CD8-positive, alpha-beta memory T cell (primary cell): ENCODE results near the gene MYMK. TPM values are rescaled to one million over a fixed set of nuclear protein-coding genes. Genes with fewer than 3 reads are reported as not detected.

Experiments
- CTCF ChIA-PET: fragments of 350-600 bp; sonication (Branson Sonifier 250); formaldehyde crosslinking; loops from one replicate; lab custom pipeline; 2021; ENCODE audit warnings: antibody characterized with exemption; lab: Charles Lee
- POLR2A ChIA-PET: fragments of 350-600 bp; sonication (Branson Sonifier 250); formaldehyde crosslinking; loops from one replicate; lab custom pipeline; 2021; ENCODE audit warnings: antibody characterized with exemption; lab: Charles Lee
- DNase-seq, 5 donors: peaks; one replicate each; pipeline versions ENCODE4 v3.0.0 to v3.0.0-alpha.2; 2020 to 2022; ENCODE audit warnings: mixed read lengths in 1 of 5
- H3K27ac ChIP-seq: one replicate; pipeline ENCODE4 v1.7.0; 2013; ENCODE audit warnings: low read depth, mild to moderate bottlenecking, low read length, moderate library complexity
- H3K27me3 ChIP-seq: 2 replicates; pipeline ENCODE4 v1.7.0; 2013; ENCODE audit warnings: low read length, mild to moderate bottlenecking; ENCODE audit not compliant: insufficient read depth, poor library complexity, severe bottlenecking
- H3K36me3 ChIP-seq: 2 replicates; pipeline ENCODE4 v1.7.0; 2013; ENCODE audit warnings: mild to moderate bottlenecking, low read length, moderate library complexity; ENCODE audit not compliant: insufficient read depth
- H3K4me1 ChIP-seq: 2 replicates; pipeline ENCODE4 v1.7.0; 2013; ENCODE audit warnings: mild to moderate bottlenecking, low read length, moderate library complexity; ENCODE audit not compliant: insufficient read depth
- H3K4me3 ChIP-seq: 2 replicates; pipeline ENCODE4 v1.7.0; 2013; ENCODE audit warnings: mild to moderate bottlenecking, low read length
- H3K9me3 ChIP-seq: 2 replicates; pipeline ENCODE4 v1.7.0; 2013; ENCODE audit warnings: mild to moderate bottlenecking, low read length
- H3K27ac Mint-ChIP-seq, 8 donors: one replicate each; pipeline ENCODE4 v1.8.0; 2020 to 2021; ENCODE audit warnings: mixed read lengths in 8 of 8, mild to moderate bottlenecking in 6 of 8, inconsistent platforms in 3 of 8, moderate library complexity in 3 of 8
- H3K27me3 Mint-ChIP-seq, 2 donors: one replicate each; pipeline ENCODE4 v1.8.0; 2020 to 2021; ENCODE audit warnings: mixed read lengths in 2 of 2, mild to moderate bottlenecking in 1 of 2, moderate library complexity in 1 of 2
- H3K36me3 Mint-ChIP-seq, 3 donors: one replicate each; pipeline ENCODE4 v1.8.0; 2020 to 2021; ENCODE audit warnings: mixed read lengths in 3 of 3, inconsistent platforms in 1 of 3, mild to moderate bottlenecking in 1 of 3
- H3K4me1 Mint-ChIP-seq, 3 donors: one replicate each; pipeline ENCODE4 v1.8.0; 2020 to 2021; ENCODE audit warnings: mixed read lengths in 3 of 3, inconsistent platforms in 1 of 3, mild to moderate bottlenecking in 1 of 3
- H3K4me3 Mint-ChIP-seq, 7 donors: one replicate each; pipeline ENCODE4 v1.8.0; 2020 to 2021; ENCODE audit warnings: mixed read lengths in 7 of 7, mild to moderate bottlenecking in 6 of 7, moderate library complexity in 4 of 7, inconsistent platforms in 2 of 7
- H3K9me3 Mint-ChIP-seq, 5 donors: one replicate each; pipeline ENCODE4 v1.8.0; 2020 to 2022; ENCODE audit warnings: mixed read lengths in 5 of 5, mild to moderate bottlenecking in 3 of 5, moderate library complexity in 2 of 5, inconsistent platforms in 1 of 5
- polyA plus RNA-seq: library from polyadenylated mRNA; unstranded; fragments of 300-500 nt; fragmentation: Illumina TruSeq; gene quantifications from one replicate; pipeline ENCODE4 v1.2.3, GENCODE V29; 2021
- total RNA-seq, 2 experiments: library from RNA; stranded (reverse); gene quantifications; one replicate each; pipeline ENCODE4 v1.2.3, GENCODE V29; 2021

The MYMK gene
- total and polyA plus RNA-seq, 3 experiments from 2014 or later: not detected

DNA sequence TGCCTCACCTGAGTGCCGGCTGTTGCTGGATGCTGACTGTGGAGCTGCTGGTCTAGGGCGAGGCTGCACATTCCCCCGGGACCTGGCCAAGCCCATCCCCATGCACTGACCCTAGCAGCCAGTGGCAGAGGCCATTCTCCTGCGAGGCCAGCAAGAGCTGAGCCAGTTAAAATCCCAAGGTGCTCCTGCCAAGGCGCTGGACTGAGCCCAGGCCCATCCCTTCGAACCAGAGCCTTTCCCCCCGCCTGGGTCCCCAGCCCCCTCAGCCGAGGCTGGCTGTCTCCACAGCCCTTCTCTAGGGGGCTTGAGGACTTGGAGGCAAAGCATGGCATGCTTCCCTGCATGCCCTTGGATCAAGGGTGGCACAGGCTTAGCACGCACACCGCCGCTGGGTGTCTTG lies 11.3 kb upstream of the MYMK start:
- ChIA-PET CTCF (no interaction called here), POLR2A (no interaction called here)
- no peaks in the 10 kb centered on the region for H3K36me3 ChIP-seq
- H3K36me3 Mint-ChIP-seq: no peaks in the 10 kb centered on the region
- no peak for DNase-seq
- H3K4me3 Mint-ChIP-seq: no peak overlapping the region
- peaks cover 16% of the 10 kb centered on the region for H3K4me1 ChIP-seq
- peaks cover 0 to 12% (median 0%) of the 10 kb centered on the region in 3 donors for H3K4me1 Mint-ChIP-seq
- no peak overlapping the region for H3K27ac Mint-ChIP-seq
- peaks cover 9 to 23% of the 10 kb centered on the region in 2 donors for H3K27me3 Mint-ChIP-seq
- H3K9me3 ChIP-seq: no peaks in the 10 kb centered on the region
- H3K4me3 ChIP-seq: no peak overlapping the region
- no peaks in the 10 kb centered on the region for H3K27me3 ChIP-seq
- no peaks in the 10 kb centered on the region for H3K9me3 Mint-ChIP-seq
- H3K27ac ChIP-seq: no peak overlapping the region

DNA sequence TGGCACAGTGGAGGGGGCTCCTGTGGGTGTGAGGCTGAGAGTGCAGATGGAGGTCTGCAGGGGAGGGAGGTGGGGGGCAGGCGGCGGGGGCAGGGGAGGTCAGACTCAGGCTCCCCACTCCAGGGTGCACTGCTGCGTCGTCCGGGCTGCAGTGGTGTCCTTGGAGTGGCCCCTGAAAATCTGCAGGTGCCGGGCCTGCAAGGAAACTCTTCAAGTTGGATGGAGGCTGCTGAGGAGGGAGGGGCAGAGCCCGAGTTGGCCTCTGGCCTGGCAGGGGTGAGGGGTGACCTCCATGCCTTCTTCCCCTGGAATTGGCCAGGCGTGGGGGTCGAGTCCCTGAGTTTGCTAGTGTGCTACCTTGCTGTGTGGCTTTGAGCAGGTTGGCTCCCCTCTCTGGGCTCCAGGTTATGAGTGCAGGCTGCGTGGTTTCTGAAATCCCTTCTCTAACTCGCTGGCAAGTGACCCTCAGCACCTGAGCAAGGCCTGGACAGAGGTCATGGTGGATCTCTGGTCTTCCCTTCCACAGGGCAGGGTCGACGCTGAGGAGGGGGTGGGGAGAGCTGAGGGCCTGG lies 10.6 kb upstream of the MYMK start:
- Mint-ChIP-seq H3K9me3 (no peaks in the 10 kb centered on the region), H3K27me3 (peaks cover 9 to 23% of the 10 kb centered on the region in 2 donors)
- no peak overlapping the region for H3K27ac ChIP-seq

DNA sequence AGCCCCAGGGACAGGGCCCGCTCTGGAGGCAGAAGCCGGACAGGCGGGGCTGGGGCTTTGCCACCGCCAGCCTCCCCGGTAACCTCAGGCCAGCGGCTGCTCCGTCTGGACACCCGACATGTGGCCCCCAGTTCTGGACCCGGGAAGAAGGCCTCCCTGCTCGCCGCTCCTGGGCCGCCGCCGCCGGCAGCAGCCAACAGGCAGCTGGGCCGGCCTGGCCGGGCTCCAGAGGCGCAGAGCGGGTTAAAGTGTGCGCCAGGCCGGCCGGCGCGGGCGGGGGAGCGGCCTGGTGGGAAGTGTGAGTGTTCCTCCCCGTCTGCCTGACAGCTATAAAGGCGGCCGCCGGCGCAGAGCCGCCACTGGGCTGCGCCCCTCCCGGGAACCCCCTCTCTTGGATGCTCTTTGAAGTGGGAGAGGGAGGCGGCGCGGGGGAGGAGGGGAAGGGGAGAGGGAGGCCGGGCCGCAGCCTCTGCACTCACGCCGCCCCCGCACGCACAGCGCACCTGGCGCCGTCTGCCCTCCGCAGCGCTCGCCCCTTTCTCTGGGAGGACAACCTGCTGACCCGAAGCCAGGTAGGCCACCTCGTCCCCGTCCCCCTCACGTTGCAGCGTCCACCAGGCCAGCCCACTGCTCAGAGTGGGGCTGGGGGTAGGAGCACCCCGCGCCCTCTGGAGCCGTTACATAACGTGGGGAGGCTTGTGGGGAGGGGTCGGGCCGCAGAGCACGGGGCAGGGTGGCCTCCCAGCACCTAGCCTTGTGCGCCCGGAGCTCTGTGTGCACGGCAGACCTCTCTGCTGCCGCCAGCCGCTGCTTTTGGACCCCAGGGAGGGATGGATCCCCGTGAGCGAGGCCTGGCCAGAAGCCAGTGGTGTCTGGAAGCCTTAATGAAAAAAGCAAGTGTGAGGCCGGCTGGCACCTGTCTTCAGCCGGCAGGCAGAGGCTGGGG lies 9.9 kb upstream of the MYMK start, which contains the start of gene ADAMTSL2:
TSS of gene ADAMTSL2 (plus strand) at position 359 of the 946 bp plus-strand sequence. CDS start 2,009 bp downstream, outside the sequence.
- H3K9me3 Mint-ChIP-seq: no peaks in the 10 kb centered on the region
- H3K27ac ChIP-seq: no peak within 1 kb of the TSS
- H3K36me3 ChIP-seq: no peaks in the 10 kb centered on the region
- no peaks in the 10 kb centered on the region for H3K9me3 ChIP-seq
- H3K27me3 ChIP-seq: no peaks in the 10 kb centered on the region
- peaks cover 12 to 27% of the 10 kb centered on the region in 2 donors for H3K27me3 Mint-ChIP-seq
- ChIA-PET CTCF (no interaction called here), POLR2A (no interaction called here)
- peak in 1 of 5 donors; percentile 49 for DNase-seq
- no peak within 1 kb of the TSS for H3K4me3 Mint-ChIP-seq
- H3K4me3 ChIP-seq: no peak within 1 kb of the TSS
- peaks cover 0 to 12% (median 0%) of the 10 kb centered on the region in 3 donors for H3K4me1 Mint-ChIP-seq
- H3K27ac Mint-ChIP-seq: peak within 1 kb of the TSS in 1 of 8 donors; percentile 54
- H3K36me3 Mint-ChIP-seq: no peaks in the 10 kb centered on the region
- peaks cover 16% of the 10 kb centered on the region for H3K4me1 ChIP-seq

More for the DNA sequence above, 10.6 kb upstream of the MYMK start:
- Mint-ChIP-seq H3K27ac (no peak overlapping the region), H3K36me3 (no peaks in the 10 kb centered on the region), H3K4me1 (peaks cover 0 to 12% (median 0%) of the 10 kb centered on the region in 3 donors), H3K4me3 (no peak overlapping the region)
- H3K9me3 ChIP-seq: no peaks in the 10 kb centered on the region
- H3K4me1 ChIP-seq: peaks cover 16% of the 10 kb centered on the region
- CTCF ChIA-PET: no interaction called here
- no peak for DNase-seq
- H3K27me3 ChIP-seq: no peaks in the 10 kb centered on the region
- no peaks in the 10 kb centered on the region for H3K36me3 ChIP-seq
- H3K4me3 ChIP-seq: no peak overlapping the region
- POLR2A ChIA-PET: no interaction called here

DNA sequence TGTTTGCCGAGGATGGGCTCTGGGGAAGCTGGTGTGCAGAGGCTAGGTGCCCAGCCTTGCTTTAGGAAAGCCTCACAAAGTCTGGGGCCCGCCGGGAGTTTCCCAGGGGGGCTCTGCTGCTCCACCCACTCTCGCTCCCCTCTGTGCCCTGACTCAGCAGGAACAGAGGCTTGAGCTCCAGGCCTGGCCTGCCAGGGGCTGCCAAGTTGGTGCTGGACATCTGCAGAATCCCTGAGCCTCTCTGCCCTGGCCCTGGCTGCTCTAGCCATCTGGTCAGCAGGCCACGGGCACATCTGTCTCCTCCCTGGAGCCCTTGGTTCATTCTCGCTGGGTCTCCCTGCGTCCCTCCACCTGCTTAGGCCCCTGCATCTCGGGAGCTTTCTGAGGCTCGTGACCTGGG lies 9.1 kb upstream of the MYMK start:
- ChIA-PET POLR2A (no interaction called here), CTCF (no interaction called here)
- Mint-ChIP-seq H3K36me3 (no peaks in the 10 kb centered on the region), H3K4me1 (peaks cover 0 to 12% (median 0%) of the 10 kb centered on the region in 3 donors), H3K4me3 (no peak overlapping the region), H3K27me3 (peaks cover 13 to 25% of the 10 kb centered on the region in 2 donors), H3K27ac (no peak overlapping the region), H3K9me3 (no peaks in the 10 kb centered on the region)
- no peaks in the 10 kb centered on the region for H3K9me3 ChIP-seq
- peaks cover 16% of the 10 kb centered on the region for H3K4me1 ChIP-seq
- DNase-seq: no peak
- H3K27me3 ChIP-seq: no peaks in the 10 kb centered on the region
- no peak overlapping the region for H3K4me3 ChIP-seq
- no peak overlapping the region for H3K27ac ChIP-seq
- no peaks in the 10 kb centered on the region for H3K36me3 ChIP-seq

DNA sequence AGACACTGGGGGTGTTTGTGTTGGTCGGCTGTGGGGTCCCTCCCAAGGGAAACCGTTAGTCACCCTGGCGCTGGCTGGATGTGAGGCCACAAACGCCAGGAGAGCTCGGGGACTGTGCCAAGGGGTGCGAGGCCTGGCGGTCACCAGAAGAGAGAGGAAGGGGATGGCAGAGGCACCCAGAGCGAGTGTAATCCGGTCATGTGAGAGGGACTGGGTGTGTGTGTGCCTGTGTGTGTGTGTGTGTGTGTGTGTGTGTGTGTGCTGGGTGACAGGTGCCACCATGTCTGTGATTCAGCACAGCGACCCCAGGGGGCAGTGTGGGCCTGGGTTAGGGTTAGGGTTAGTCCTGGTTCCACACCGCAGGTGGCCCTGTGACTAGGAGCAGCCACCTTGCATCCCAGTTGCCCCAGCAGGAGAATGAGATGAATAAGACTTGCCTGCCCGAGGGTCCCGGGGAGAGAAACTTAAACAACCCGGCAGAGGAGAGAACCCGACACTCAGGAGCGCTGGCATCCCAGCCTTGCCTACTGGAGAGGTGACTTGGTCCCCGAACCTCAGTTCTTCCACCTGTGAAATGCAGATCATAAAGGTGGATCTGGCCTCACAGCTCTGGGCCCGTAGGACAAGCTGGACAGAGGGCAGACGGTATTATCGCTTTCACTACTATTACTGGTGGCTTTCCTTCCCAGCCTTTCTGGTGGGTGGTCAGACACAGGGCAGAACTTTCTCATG lies 8.3 kb upstream of the MYMK start:
- no peak overlapping the region for H3K4me3 Mint-ChIP-seq
- Histone ChIP-seq H3K36me3 (no peaks in the 10 kb centered on the region), H3K9me3 (no peaks in the 10 kb centered on the region), H3K4me1 (peaks cover 16% of the 10 kb centered on the region), H3K4me3 (no peak overlapping the region), H3K27ac (no peak overlapping the region), H3K27me3 (no peaks in the 10 kb centered on the region)
- POLR2A ChIA-PET: no interaction called here
- H3K9me3 Mint-ChIP-seq: no peaks in the 10 kb centered on the region
- H3K27me3 Mint-ChIP-seq: peaks cover 13 to 25% of the 10 kb centered on the region in 2 donors
- peak; percentile 9 to 62 (median 23) for DNase-seq
- H3K27ac Mint-ChIP-seq: peak overlapping the region in 2 of 8 donors; percentile 25 to 54
- H3K4me1 Mint-ChIP-seq: peaks cover 0 to 12% (median 0%) of the 10 kb centered on the region in 3 donors
- CTCF ChIA-PET: interaction anchor here (0.9 kb wide), 1 partner anchor 194 kb away, joined by 3 read pairs; no protein-coding TSS in a partner anchor
- H3K36me3 Mint-ChIP-seq: no peaks in the 10 kb centered on the region

DNA sequence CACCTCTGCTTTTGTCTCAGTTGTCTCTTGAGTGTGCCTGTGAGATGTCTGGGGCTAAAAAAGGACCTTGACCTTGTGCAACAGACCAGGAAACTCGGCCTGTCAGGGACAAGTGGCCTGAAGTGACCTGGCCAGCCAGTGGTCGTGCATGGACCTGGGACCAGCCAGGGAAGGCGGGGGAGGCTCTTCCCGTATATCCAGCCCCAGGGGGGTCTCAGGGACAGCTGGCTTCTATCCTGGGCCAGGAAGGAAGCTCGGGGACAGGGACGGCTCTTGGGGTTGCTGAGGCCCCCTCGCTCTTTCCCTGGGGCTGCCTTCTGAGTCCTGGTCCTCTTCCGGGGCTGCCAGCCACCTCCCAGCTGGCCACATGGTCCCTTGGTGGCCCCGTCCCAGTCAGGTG lies 6.5 kb upstream of the MYMK start:
- H3K9me3 ChIP-seq: no peaks in the 10 kb centered on the region
- H3K4me3 ChIP-seq: no peak overlapping the region
- H3K36me3 Mint-ChIP-seq: no peaks in the 10 kb centered on the region
- no peak overlapping the region for H3K4me3 Mint-ChIP-seq
- H3K4me1 ChIP-seq: peaks cover 16% of the 10 kb centered on the region
- no peak overlapping the region for H3K27ac ChIP-seq
- DNase-seq: no peak
- POLR2A ChIA-PET: no interaction called here
- no peaks in the 10 kb centered on the region for H3K9me3 Mint-ChIP-seq
- peaks cover 0 to 12% (median 0%) of the 10 kb centered on the region in 3 donors for H3K4me1 Mint-ChIP-seq
- CTCF ChIA-PET: no interaction called here
- no peaks in the 10 kb centered on the region for H3K36me3 ChIP-seq
- peaks cover 13 to 33% of the 10 kb centered on the region in 2 donors for H3K27me3 Mint-ChIP-seq
- no peak overlapping the region for H3K27ac Mint-ChIP-seq
- H3K27me3 ChIP-seq: no peaks in the 10 kb centered on the region

DNA sequence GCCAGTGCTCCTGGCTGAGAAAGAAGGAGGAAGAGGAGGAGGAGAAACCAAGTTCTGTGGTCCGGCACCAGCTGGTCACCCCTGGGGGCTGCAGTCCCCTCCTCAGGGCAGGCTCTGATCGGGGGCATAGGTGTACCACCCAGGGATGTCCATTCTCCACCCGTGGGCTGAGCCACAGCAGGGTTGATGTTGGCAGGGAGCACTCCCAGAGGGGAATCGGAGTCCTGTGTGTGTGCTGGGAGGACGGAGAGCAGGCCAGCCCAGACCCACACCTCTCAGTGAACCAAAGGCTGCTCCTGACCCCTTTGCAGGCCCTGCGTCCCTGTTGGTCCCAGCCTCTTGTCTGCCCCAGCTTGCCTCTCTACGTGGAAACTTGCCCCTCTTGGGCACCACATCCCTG lies 5.1 kb upstream of the MYMK start:
- Histone ChIP-seq H3K36me3 (no peaks in the 10 kb centered on the region), H3K27ac (no peak overlapping the region), H3K27me3 (no peaks in the 10 kb centered on the region), H3K4me1 (peaks cover 16% of the 10 kb centered on the region), H3K9me3 (no peaks in the 10 kb centered on the region), H3K4me3 (no peak overlapping the region)
- ChIA-PET CTCF (no interaction called here), POLR2A (no interaction called here)
- Mint-ChIP-seq H3K27ac (peak overlapping the region in 1 of 8 donors; percentile 81), H3K27me3 (peaks cover 12 to 26% of the 10 kb centered on the region in 2 donors), H3K4me3 (no peak overlapping the region), H3K4me1 (peaks cover 0 to 9% (median 0%) of the 10 kb centered on the region in 3 donors), H3K9me3 (no peaks in the 10 kb centered on the region), H3K36me3 (no peaks in the 10 kb centered on the region)
- DNase-seq: no peak
